Measurements from ENCODE around the gene CNTNAP5.

CNTNAP5 gene

GRCh38 chr2:124088616-124089015, 63.5 kb downstream of the CNTNAP5 start:
- no peaks in the 10 kb centered on the region for H3K36me3 Mint-ChIP-seq (ENCODE audit: low read depth)
- H3K4me3 Mint-ChIP-seq: no peak overlapping the region
- no peaks in the 10 kb centered on the region for H3K27me3 Mint-ChIP-seq (ENCODE audit: low read depth)
- H3K27ac Mint-ChIP-seq: no peak overlapping the region
- no peaks in the 10 kb centered on the region for H3K4me1 Mint-ChIP-seq (ENCODE audit: low read depth)
- DNase-seq (ENCODE audit: low spot score): no peak
- peaks cover 23% of the 10 kb centered on the region for H3K9me3 Mint-ChIP-seq

- Mint-ChIP-seq H3K27me3 (ENCODE audit: low read depth) (no peaks in the 10 kb centered on the region), H3K36me3 (ENCODE audit: low read depth) (no peaks in the 10 kb centered on the region), H3K27ac (no peak overlapping the region), H3K4me3 (no peak overlapping the region), H3K9me3 (peaks cover 28% of the 10 kb centered on the region), H3K4me1 (ENCODE audit: low read depth) (no peaks in the 10 kb centered on the region)
- DNase-seq (ENCODE audit: low spot score): no peak
These were observed 66.6 kb downstream of the CNTNAP5 start for GRCh38 chr2:124091721-124092120.

GRCh38 chr2:124092651-124093050, 67.6 kb downstream of the CNTNAP5 start:
- no peaks in the 10 kb centered on the region for H3K36me3 Mint-ChIP-seq (ENCODE audit: low read depth)
- H3K9me3 Mint-ChIP-seq: peaks cover 26% of the 10 kb centered on the region
- DNase-seq (ENCODE audit: low spot score): no peak
- H3K27me3 Mint-ChIP-seq (ENCODE audit: low read depth): no peaks in the 10 kb centered on the region
- H3K4me3 Mint-ChIP-seq: no peak overlapping the region
- no peak overlapping the region for H3K27ac Mint-ChIP-seq
- no peaks in the 10 kb centered on the region for H3K4me1 Mint-ChIP-seq (ENCODE audit: low read depth)

GRCh38 chr2:124104914-124105313, 79.8 kb downstream of the CNTNAP5 start:
- H3K27ac Mint-ChIP-seq: no peak overlapping the region
- no peaks in the 10 kb centered on the region for H3K27me3 Mint-ChIP-seq (ENCODE audit: low read depth)
- no peaks in the 10 kb centered on the region for H3K4me1 Mint-ChIP-seq (ENCODE audit: low read depth)
- H3K36me3 Mint-ChIP-seq (ENCODE audit: low read depth): no peaks in the 10 kb centered on the region
- no peak for DNase-seq (ENCODE audit: low spot score)
- no peaks in the 10 kb centered on the region for H3K9me3 Mint-ChIP-seq
- H3K4me3 Mint-ChIP-seq: no peak overlapping the region

- Mint-ChIP-seq H3K27me3 (ENCODE audit: low read depth) (no peaks in the 10 kb centered on the region), H3K36me3 (ENCODE audit: low read depth) (no peaks in the 10 kb centered on the region), H3K9me3 (no peaks in the 10 kb centered on the region), H3K4me3 (no peak overlapping the region), H3K4me1 (ENCODE audit: low read depth) (no peaks in the 10 kb centered on the region), H3K27ac (no peak overlapping the region)
- DNase-seq (ENCODE audit: low spot score): no peak
These were observed 87.1 kb downstream of the CNTNAP5 start for GRCh38 chr2:124112206-124112605.

- Mint-ChIP-seq H3K27me3 (ENCODE audit: low read depth) (no peaks in the 10 kb centered on the region), H3K9me3 (no peaks in the 10 kb centered on the region), H3K27ac (no peak overlapping the region), H3K36me3 (ENCODE audit: low read depth) (no peaks in the 10 kb centered on the region), H3K4me1 (ENCODE audit: low read depth) (no peaks in the 10 kb centered on the region), H3K4me3 (no peak overlapping the region)
- no peak for DNase-seq (ENCODE audit: low spot score)
These were observed 87.9 kb downstream of the CNTNAP5 start for GRCh38 chr2:124112966-124113365.

GRCh38 chr2:124120246-124120645, 95.2 kb downstream of the CNTNAP5 start:
- no peak overlapping the region for H3K4me3 Mint-ChIP-seq
- DNase-seq (ENCODE audit: low spot score): no peak
- H3K36me3 Mint-ChIP-seq (ENCODE audit: low read depth): no peaks in the 10 kb centered on the region
- peaks cover 10% of the 10 kb centered on the region for H3K9me3 Mint-ChIP-seq
- H3K27ac Mint-ChIP-seq: no peak overlapping the region
- H3K27me3 Mint-ChIP-seq (ENCODE audit: low read depth): no peaks in the 10 kb centered on the region
- H3K4me1 Mint-ChIP-seq (ENCODE audit: low read depth): no peaks in the 10 kb centered on the region

GRCh38 chr2:124121106-124121505, 96.0 kb downstream of the CNTNAP5 start:
- Mint-ChIP-seq H3K27me3 (ENCODE audit: low read depth) (no peaks in the 10 kb centered on the region), H3K36me3 (ENCODE audit: low read depth) (no peaks in the 10 kb centered on the region), H3K9me3 (peaks cover 17% of the 10 kb centered on the region), H3K4me1 (ENCODE audit: low read depth) (no peaks in the 10 kb centered on the region), H3K4me3 (no peak overlapping the region), H3K27ac (no peak overlapping the region)
- DNase-seq (ENCODE audit: low spot score): no peak

GRCh38 chr2:124121760-124122275, 96.7 kb downstream of the CNTNAP5 start:
- Mint-ChIP-seq H3K4me3 (no peak overlapping the region), H3K4me1 (ENCODE audit: low read depth) (no peaks in the 10 kb centered on the region), H3K36me3 (ENCODE audit: low read depth) (no peaks in the 10 kb centered on the region), H3K9me3 (peaks cover 17% of the 10 kb centered on the region), H3K27me3 (ENCODE audit: low read depth) (no peaks in the 10 kb centered on the region), H3K27ac (no peak overlapping the region)
- no peak for DNase-seq (ENCODE audit: low spot score)

GRCh38 chr2:124122340-124122739, 97.3 kb downstream of the CNTNAP5 start:
- Mint-ChIP-seq H3K4me3 (no peak overlapping the region), H3K4me1 (ENCODE audit: low read depth) (no peaks in the 10 kb centered on the region), H3K27me3 (ENCODE audit: low read depth) (no peaks in the 10 kb centered on the region), H3K27ac (no peak overlapping the region), H3K36me3 (ENCODE audit: low read depth) (no peaks in the 10 kb centered on the region), H3K9me3 (peaks cover 21% of the 10 kb centered on the region)
- DNase-seq (ENCODE audit: low spot score): no peak

GRCh38 chr2:124131276-124131675, 106.2 kb downstream of the CNTNAP5 start:
- no peak overlapping the region for H3K4me3 Mint-ChIP-seq
- H3K9me3 Mint-ChIP-seq: peaks cover 22% of the 10 kb centered on the region
- H3K36me3 Mint-ChIP-seq (ENCODE audit: low read depth): no peaks in the 10 kb centered on the region
- no peak for DNase-seq (ENCODE audit: low spot score)
- no peaks in the 10 kb centered on the region for H3K27me3 Mint-ChIP-seq (ENCODE audit: low read depth)
- no peaks in the 10 kb centered on the region for H3K4me1 Mint-ChIP-seq (ENCODE audit: low read depth)
- no peak overlapping the region for H3K27ac Mint-ChIP-seq

- Mint-ChIP-seq H3K4me3 (no peak overlapping the region), H3K9me3 (peaks cover 25% of the 10 kb centered on the region), H3K4me1 (ENCODE audit: low read depth) (no peaks in the 10 kb centered on the region), H3K36me3 (ENCODE audit: low read depth) (no peaks in the 10 kb centered on the region), H3K27me3 (ENCODE audit: low read depth) (no peaks in the 10 kb centered on the region), H3K27ac (no peak overlapping the region)
- no peak for DNase-seq (ENCODE audit: low spot score)
These were observed 111.0 kb downstream of the CNTNAP5 start for GRCh38 chr2:124136110-124136509.

GRCh38 chr2:124138076-124138475, 113.0 kb downstream of the CNTNAP5 start:
- Mint-ChIP-seq H3K4me1 (ENCODE audit: low read depth) (no peaks in the 10 kb centered on the region), H3K27me3 (ENCODE audit: low read depth) (no peaks in the 10 kb centered on the region), H3K4me3 (no peak overlapping the region), H3K9me3 (peaks cover 20% of the 10 kb centered on the region), H3K36me3 (ENCODE audit: low read depth) (no peaks in the 10 kb centered on the region), H3K27ac (no peak overlapping the region)
- DNase-seq (ENCODE audit: low spot score): no peak

GRCh38 chr2:124145982-124146381, 120.9 kb downstream of the CNTNAP5 start:
- no peaks in the 10 kb centered on the region for H3K36me3 Mint-ChIP-seq (ENCODE audit: low read depth)
- H3K4me3 Mint-ChIP-seq: no peak overlapping the region
- H3K4me1 Mint-ChIP-seq (ENCODE audit: low read depth): no peaks in the 10 kb centered on the region
- H3K9me3 Mint-ChIP-seq: peaks cover 9% of the 10 kb centered on the region
- no peaks in the 10 kb centered on the region for H3K27me3 Mint-ChIP-seq (ENCODE audit: low read depth)
- DNase-seq (ENCODE audit: low spot score): no peak
- H3K27ac Mint-ChIP-seq: no peak overlapping the region

- no peak for DNase-seq (ENCODE audit: low spot score)
- H3K4me1 Mint-ChIP-seq (ENCODE audit: low read depth): no peaks in the 10 kb centered on the region
- no peak overlapping the region for H3K4me3 Mint-ChIP-seq
- no peaks in the 10 kb centered on the region for H3K27me3 Mint-ChIP-seq (ENCODE audit: low read depth)
- H3K9me3 Mint-ChIP-seq: peaks cover 9% of the 10 kb centered on the region
- no peaks in the 10 kb centered on the region for H3K36me3 Mint-ChIP-seq (ENCODE audit: low read depth)
- no peak overlapping the region for H3K27ac Mint-ChIP-seq
These were observed 122.5 kb downstream of the CNTNAP5 start for GRCh38 chr2:124147552-124147951.
